Cardiac fibroblast (primary cell): ENCODE measurements around the gene OGFR.

Source experiments
- DNase-seq, 2 donors: peaks; one replicate each; pipeline versions ENCODE4 v3.0.0 to v3.0.0-alpha.2; 2010; ENCODE audit warnings: low read depth in 2 of 2
- H3K4me3 ChIP-seq, 2 donors: replicated peaks in 1 of 2; 1 replicate in 1 of 2; 2 replicates in 1 of 2; pipeline ENCODE4 v1.5.1; 2011; ENCODE audit warnings: low read depth in 2 of 2, low read length in 2 of 2, mild to moderate bottlenecking in 2 of 2, moderate library complexity in 1 of 2
- TF ChIP-seq, protein P1 (sequence below): IDR thresholded peaks from one replicate; pipeline ENCODE4 v1.5.1; 2011; ENCODE audit warnings: low read depth, mild to moderate bottlenecking, low read length, inconsistent platforms

The OGFR gene

DNA sequence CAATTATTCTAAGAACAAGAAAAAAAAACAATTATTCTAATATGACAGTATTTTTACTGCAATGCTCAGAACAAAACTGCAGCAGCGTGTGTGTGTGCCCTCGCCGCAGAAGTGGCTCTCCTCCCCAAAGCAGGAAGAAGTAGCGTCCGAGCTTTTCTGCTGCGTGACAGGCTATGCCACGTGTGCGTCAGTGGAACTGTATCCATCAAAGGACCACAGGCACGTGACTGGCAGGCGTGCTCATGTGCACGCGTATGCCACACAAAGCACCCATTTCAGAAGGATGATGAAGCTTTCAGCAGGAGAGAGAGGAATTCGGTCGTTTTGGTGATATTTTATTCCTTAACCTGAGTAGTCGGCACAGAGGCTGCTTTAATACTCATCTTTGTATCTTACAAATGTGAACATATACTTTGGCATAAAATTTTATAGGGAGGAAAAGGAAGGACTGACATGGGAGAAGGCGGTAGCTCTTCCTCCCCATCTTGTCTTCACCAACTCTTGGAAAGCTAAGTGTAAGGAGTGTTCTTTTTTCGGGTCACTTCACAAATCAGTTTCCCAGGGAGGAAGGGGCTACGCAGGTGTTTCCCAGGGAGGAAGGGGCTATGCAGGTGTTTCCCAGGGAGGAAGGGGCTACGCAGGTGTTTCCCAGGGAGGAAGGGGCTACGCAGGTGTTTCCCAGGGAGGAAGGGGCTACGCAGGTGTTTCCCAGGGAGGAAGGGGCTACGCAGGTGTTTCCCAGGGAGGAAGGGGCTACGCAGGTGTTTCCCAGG, 53.6 kb downstream of the OGFR start:
- no peak for DNase-seq
- no peak overlapping the region for H3K4me3 ChIP-seq
- TF ChIP-seq, protein P1, sequence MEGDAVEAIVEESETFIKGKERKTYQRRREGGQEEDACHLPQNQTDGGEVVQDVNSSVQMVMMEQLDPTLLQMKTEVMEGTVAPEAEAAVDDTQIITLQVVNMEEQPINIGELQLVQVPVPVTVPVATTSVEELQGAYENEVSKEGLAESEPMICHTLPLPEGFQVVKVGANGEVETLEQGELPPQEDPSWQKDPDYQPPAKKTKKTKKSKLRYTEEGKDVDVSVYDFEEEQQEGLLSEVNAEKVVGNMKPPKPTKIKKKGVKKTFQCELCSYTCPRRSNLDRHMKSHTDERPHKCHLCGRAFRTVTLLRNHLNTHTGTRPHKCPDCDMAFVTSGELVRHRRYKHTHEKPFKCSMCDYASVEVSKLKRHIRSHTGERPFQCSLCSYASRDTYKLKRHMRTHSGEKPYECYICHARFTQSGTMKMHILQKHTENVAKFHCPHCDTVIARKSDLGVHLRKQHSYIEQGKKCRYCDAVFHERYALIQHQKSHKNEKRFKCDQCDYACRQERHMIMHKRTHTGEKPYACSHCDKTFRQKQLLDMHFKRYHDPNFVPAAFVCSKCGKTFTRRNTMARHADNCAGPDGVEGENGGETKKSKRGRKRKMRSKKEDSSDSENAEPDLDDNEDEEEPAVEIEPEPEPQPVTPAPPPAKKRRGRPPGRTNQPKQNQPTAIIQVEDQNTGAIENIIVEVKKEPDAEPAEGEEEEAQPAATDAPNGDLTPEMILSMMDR = no peak

DNA sequence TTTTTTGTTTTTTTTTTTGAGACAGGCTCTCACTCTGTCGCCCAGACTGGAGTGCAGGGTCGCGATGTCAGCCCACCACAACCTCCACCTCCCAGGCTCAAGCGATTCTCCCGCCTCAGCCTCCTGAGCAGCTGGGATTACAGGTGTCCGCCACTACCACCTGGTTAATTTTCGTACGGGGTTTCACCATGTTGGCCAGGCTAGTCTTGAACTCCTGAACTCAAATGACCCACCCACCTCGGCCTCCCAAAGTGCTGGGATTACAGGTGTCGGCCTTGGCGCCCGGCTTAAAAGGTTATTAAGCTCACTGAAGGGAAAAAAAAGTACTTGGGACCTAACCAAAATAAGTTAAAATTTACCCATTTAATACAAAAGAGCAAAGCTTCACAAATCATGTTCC, 55.1 kb downstream of the OGFR start:
- TF ChIP-seq, protein P1 = no peak
- H3K4me3 ChIP-seq = no peak overlapping the region
- DNase-seq = no peak

DNA sequence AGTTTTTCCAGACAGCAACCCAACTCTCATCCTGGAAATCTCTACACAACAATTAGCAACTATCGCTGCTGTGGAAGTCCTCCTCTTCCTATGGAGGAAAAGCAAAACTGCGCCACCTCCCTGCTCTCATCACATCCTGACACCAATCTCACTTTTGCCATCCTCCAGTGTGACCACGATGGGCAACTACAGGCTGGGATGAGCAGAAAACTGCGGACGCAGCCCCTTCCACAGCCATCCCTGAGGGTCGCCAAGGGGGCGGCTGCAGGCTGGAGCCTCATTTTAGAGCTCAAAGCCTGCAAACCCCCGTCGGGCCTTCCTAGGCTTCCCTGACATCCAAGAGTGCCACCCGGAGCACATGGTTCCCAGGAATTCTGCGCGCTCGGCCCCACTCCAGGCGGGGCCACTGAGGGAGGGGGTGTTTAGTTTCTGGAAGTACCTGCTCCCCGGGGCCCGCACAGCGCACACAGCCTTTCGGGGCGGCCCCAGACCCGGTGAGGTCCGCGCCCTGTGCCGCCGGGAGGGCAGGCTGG, 55.8 kb downstream of the OGFR start:
- H3K4me3 ChIP-seq = peak overlapping the region; percentile 51 to 61
- DNase-seq = peak; percentile 39 to 56
- TF ChIP-seq, protein P1 = no peak

DNA sequence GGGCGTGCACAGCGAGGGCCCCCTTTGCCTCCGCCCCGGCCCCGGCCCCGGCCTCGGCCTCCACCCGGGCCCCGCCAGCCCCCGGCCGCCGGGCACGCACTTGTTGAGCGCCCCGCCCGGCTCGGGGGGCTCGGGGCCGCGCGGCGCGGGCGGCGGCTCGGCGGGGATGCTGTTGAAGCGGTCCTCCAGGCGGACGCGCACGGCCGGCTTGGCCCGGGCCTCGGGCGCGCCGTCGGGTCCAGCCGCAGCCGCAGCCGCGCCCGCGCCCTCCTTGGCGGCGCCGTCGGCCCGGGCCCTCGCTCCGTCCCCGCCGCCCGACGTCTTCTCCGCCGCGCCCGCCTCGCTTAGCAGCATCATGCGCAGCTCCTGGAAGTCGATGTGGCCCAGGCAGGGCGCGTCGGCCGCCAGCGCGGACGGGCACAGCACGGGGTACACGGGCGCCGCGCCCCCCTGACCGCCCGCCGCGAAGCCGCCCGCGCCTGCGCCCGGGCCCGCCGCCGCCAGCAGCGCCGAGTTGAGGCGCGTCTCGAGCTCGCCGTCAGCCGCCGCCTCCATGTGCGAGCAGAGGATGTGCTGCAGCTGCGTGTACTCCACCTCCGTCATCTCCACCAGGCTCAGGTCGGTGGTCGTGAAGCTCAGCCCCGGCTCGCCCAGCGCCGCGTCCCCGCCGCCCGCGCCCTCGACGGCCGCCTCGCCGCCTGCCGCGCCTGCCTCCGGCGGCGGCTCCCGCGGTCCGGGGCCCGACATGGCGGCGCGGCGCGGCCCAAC, 56.5 kb downstream of the OGFR start:
- no peak for DNase-seq
- peak overlapping the region; percentile 51 to 61 for H3K4me3 ChIP-seq
- TF ChIP-seq, protein P1 = no peak

DNA sequence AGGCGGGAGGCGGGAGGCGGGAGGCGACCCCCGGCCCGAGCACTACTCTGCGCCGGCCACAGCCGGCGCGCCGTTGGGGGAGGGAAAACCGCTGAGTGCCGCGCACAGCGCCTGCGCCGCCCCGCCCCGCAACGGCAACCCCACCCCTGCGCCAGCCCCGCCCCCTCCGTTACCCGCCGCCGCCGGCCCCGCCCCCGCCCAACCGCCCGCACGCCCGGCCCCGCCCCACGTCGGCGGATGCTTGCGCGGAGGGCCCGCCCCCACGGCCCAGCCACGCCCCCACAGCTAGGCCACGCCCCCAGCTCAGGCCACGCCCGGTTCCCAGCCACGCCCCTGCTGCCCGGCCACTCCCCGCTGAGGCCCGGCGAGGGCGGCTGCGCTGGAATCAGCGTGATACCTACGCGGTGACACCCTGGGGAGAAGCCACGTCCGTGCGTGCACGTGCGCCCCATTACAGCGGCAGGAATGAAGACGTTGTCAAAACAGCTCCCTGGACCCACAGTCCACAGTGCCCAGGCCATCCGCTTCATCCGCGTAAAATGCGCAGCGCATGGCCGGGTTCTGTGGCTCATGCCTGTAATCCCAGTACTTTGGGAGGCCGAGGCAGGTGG, 57.2 kb downstream of the OGFR start, which contains the start of gene TCFL5:
Gene TCFL5 (minus strand): TSS at position 97 of the 611 bp plus-strand sequence. CDS start 152 bp downstream, outside the sequence.
- H3K4me3 ChIP-seq = peak within 1 kb of the TSS; percentile 51 to 61
- TF ChIP-seq, protein P1 = no peak
- DNase-seq = peak; percentile 86 to 93
